ENCODE measurements around the gene IRF5.

- TF ChIP-seq REST (IDR thresholded peaks at IDR 0.05; ENCODE audit: low read depth) (no peak), TCF12 (IDR thresholded peaks at IDR 0.05; ENCODE audit: low read depth) (no peak), TAF1 (IDR thresholded peaks at IDR 0.05; ENCODE audit: low read depth) (no peak), EGR1 (IDR thresholded peaks at IDR 0.05) (no peak), EP300 (IDR thresholded peaks at IDR 0.05; ENCODE audit: borderline replicate concordance) (no peak), ZBTB7A (IDR thresholded peaks at IDR 0.05; ENCODE audit: low read depth) (no peak), TEAD4 (IDR thresholded peaks at IDR 0.05) (no peak), NFIC (IDR thresholded peaks at IDR 0.05) (no peak)
Observed at GRCh38 chr7:128937271-128937646, 468 bp upstream of the IRF5 start.
